HG03103 (cell line): ENCODE results near the gene RABEP1.

Experiments
- ATAC-seq: cut with Tn5 transposase; IDR thresholded peaks from one replicate; pipeline ENCODE4 v1.9.1; 2021; ENCODE audit warnings: low read depth; ENCODE audit not compliant: unreplicated experiment

Gene RABEP1

DNA sequence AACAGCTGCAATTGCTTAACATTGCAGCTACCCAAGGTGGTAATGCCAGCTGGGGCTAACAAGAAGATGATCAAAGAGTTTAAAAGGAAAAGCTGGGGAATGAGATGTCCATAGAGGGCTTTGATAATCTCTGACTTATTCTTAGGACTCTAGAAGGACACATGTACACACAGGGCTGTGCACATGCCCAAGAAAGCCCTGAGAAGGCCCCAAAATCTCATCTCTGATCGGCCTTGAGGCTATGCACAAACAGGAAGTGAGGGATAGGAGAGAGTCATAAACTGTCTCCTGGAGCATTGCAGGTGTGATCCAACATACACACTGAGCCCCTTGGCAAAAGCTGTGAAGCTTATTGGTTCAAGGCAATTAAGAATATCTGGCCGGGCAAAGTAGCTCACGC is 17.2 kb upstream of the RABEP1 start:
- no peak for ATAC-seq

DNA sequence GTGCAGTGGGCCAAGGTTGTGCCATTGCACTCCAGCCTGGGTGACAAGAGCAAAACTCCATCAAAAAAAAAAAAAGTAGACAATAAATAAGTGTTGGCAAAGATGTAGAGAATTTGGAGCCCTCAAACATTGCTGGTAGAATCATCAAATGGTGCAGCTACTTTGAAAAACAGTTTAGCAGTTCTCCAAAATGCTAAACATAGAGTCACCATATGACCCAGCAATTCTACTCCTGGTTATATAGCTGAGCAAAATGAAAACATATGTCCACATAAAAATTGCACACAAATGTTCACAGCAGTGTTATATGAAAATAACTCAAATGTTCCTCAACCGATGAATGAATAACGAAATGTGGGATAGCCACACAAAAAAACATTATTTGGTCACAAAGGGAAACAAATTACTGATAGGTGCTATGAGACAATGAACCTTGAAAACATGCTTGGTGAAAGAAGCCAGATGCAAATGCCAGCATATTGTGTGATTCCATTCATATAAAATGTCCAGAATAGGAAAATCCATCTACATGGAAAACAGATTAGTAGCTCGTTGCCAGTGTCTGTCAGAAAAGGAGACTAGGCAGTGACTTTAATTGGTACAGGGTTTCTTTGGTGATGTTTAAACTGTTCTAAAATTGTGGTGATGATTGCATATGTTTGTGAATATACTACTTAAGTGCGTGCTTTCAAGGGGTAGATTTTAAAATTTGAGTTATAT is 12.7 kb upstream of the RABEP1 start:
- ATAC-seq = no peak

DNA sequence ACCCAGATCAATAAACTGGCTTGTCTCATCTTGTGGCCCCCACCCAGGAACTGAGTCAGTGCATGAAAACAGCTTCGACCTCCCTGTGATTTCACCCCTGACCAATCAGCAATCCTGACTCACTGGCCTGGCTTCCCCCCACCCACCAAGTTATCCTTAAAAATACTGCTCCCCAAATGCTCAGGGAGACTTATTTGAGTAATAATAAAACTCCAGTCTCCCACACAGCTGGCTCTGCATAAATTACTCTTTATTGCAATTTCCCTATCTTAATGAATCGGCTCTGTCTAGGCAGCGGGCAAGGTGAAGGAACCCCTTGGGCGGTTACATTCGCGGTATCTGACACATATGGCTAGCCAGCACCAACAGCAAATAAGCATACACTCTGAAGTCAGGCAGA is 9.8 kb upstream of the RABEP1 start:
- ATAC-seq = no peak

DNA sequence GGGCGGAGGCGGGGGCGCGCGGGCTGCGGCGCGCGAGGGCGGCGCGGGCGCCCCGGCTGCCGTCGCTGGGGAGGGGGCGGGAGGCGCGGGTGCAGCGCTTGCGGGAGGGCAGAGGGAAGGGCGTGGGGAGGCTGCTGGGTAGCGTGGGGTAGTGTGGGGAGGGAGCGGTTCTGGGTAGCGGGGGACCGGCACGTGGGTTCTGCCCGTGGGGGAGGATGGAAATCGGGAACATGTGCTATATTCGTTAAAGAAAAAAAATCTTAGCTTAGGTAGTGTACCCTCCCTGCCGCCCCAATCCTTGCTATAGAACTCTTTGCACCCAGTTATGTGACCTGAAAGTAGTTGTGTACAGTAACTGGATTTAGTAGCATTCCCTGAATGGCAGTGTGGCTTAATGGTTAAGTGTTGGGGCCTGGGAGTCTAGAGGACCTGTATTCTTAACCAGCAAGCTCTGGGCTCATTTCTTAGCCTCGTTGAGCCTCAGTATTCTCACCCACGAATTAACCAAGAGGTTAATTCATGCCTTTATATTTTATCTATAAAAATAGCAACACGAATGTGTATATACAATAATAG is 646 bp downstream of the RABEP1 start:
- ATAC-seq = no peak

DNA sequence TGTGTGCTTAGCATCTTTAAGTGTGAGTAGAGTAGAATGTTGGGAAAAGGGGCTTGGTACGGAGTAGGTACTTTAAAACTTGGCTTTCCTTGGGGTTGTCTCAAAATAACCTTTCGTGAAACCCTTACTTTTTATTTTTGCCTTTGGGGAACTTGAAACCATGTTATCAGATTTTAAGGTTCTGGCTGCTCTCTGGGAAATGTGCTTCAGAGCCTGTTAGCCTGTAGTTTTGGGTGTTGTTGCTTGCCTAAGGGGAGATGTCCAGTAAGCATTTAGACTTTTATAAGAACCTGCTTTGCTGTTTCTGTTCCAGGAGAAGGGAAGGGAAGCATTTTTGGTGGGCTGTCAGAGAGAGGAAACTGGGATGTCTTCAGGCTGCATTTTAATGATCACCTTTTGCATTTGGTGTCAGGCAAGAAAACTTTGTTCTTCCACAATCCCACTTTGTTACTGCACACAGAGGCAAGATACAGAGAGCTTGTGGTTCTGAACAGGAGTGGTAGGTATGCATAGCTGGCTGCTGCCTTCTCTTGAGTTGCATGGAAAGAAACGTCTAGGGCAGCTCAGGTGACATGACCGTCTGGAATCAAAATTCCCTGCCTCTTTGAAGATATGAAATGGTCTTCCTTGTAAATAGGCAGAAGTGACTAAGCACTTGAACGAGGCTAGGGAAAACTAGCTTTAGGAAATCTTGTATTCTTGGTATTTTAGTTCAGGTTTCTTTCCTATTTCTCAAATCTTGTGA is 1.7 kb downstream of the RABEP1 start:
- ATAC-seq = no peak

DNA sequence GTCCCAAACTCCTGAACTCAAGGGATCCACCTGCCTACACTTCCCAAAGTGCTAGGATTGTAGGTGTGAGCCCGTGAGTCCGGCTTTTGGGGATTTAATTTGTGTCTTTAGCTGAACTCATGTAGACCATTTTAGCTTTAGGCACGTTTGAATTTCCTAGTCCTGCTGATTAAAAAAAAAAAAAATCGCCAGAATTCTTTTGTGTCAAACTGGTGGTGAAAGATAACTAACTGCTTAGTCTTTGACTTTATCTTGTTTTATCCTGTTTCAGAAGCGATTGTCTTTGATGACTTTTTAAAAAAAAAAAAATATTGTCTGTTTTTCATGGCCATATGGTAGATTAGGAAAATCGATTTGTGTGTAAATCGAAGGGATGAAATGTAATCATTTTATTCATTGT is 2.6 kb downstream of the RABEP1 start:
- no peak for ATAC-seq

DNA sequence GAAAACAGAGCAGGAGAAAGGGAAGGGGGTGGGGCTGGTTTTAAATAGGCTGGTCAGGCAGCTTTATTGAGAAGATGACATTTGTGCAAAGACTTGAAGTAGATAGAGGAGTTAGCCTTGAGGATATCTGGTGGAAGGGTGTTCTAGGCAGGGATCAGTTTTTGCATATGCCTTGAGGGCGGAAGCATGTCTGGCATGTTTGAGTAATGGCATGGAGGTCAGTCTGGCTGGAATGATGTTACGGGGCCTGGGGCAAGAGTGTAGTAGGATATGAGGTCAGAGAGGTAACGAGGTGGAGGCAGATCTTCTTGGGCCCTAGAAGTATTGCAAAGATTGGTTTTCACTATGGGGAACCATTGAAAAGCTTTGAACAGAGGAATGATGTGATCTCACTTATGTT is 4.8 kb downstream of the RABEP1 start:
- no peak for ATAC-seq

DNA sequence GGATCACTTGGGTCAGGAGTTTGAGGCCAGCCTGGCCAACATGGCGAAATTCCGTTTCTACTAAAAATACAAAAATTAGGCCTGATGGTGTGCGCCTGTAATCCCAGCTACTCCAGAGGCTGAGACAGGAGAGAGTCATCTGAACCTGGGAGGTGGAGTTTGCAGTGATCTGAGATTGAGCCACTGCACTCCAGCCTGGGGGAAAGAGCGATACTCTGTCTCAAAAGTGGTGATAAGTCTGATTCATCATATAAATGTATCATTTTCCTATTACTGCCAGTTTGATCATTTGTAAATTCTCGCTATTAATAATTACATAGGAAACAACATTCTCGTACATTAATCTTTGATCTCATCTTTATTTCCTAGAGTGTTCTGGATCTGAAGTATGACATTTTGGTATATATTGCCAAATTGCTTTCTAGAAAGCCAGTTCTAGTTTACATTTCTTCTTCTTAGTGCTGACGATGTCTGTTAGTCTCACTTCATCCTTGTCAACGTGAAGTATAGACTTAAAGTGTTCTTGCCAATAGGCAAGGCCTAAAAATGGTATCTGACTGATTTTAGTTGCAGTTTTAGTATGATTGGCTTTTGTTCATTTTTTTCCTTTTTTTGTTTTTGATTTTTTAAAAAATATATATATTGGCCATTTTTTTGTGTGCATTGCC is 9.7 kb downstream of the RABEP1 start:
- ATAC-seq = no peak

DNA sequence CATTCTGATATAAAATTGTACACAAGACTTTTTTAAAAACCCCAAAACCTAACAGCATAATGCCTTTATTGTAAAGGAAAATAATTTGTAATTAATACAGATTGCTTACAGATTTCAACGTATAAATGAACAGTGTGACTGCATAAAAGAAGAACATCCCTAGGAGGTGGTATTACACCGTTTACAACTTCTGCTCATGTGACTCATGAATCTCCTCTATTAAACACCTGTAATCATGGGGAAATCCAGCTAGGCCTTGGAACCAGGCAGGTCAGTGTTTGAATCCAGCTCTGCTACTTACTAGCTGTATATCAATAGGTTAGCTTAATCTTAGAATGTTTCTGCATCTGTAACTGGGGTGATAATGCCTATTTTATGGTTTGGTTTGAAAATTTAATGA is 15.2 kb downstream of the RABEP1 start:
- ATAC-seq = no peak

DNA sequence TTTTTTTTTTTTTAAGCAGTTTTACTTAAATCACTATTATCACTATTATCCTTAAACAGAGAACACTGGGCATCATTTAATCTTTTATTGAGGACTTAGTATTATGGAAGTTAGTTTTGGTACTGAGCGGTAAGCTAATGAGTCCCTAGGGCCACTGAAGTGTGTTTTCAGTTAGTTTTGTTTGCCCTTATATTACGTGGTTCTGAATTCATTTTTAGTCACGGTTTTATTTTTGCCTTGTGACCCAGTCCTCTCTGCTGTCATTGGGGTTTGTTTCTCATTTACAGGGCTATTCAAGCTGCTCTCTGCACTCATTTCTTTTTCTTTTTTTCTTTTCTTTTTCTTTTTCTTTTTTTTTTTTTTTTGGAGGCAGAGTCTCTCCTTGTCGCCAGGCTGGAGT is 17.3 kb downstream of the RABEP1 start:
- no peak for ATAC-seq

DNA sequence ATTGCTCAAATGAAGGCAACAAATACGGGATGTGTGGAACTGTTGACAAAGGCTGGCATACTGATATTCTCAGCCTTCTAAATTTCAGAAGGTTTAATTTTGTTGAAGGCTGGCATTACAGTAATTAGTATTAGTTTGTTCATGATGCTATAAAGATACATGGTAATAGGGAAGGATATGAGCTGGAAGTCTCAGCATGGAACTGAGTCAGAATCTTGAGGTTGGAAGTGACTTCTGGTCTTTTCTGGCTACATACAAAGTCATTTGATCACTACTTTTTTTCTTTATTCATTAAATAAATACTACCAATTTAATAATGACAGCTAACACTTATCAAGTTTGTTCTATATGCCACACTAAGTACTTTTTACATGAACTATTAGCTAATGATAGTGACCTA is 22.6 kb downstream of the RABEP1 start:
- ATAC-seq = no peak

DNA sequence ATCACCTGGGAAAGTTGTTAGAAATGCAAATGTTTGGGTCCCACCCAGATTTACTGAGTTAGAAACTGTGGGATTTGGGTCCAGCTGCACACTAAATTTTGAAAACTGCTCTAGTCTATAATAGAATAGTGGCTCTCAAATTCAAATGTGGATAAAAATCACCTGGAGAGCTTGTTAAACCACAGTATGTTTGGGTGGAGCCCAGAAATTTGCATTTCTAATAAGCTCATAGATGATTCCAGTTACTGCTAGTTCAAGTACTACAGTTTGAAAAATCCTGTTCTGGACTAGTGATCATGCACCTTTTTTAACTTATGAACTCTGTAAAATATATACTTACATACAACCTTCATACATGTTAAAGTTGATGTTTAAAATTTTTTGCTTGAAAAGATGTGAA is 27.8 kb downstream of the RABEP1 start:
- no peak for ATAC-seq

DNA sequence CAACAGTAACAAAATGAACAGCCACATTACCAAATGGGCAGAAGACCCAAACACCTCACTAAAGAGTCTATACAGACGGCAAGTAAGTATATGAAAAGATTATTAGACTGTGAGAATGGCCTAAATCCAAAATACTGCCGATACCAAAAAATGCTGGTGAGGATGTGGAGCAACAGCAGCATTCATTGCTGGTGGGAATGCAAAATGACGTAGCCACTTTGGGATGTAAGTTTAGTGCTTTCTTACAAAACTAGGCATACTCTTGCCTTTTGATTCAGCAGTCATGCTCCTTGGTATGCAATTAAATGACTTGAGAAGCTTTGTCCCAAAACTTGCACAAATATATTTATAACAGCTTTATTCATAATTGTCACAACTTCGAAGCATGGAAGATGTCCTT is 43.8 kb downstream of the RABEP1 start:
- no peak for ATAC-seq

DNA sequence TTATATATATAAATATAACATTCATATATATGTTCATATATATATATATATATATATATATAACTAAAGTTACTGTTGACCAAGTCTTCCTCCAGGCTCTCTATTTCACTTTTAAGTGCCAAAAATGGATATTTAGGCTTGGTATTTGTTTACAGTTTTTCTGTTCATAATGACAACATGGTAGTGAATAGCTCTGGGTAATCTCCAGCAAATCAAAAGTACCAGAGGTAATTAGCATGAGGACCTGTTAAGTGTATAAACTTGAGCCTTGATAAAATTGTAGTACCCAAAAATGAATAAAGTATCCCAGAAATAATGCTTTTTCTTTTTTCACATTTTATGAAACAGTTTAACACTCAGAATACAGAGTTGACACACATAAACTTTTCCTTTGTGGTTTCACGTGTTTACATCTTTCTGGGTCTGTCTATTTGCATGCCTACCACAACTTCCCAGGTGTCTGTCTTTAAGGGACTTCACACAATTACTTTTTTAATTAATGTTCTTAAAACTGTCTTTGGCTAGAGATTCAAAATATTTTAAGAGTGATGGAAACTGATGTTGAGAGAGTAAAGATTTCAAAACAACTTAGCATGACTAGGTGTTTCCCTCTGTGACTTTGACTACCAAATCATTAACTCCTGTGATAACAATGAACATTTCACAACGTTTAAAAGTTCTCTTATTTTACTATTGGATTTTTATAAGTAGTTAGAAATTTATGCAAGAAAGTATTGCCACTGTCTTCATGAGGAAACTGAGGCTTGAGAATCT is 47.9 kb downstream of the RABEP1 start:
- ATAC-seq = no peak

DNA sequence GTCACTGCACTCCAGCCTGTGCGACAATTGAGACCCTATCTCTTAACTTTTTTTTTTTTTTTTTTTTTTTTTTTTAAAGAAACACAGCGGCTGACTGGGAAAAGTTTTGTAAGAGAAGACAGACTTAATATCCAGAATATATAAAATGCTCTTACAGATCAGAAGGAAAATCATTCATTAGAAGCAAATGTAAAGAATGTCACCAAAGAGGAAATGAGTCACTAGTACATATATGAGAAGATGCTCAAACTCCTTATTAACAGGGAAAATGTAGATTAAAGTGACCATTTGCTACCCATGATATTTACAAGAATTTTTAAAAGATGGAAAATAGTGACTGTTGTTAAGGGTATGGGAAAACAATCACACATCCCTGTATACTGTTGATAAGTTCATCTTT is 48.9 kb downstream of the RABEP1 start:
- no peak for ATAC-seq

DNA sequence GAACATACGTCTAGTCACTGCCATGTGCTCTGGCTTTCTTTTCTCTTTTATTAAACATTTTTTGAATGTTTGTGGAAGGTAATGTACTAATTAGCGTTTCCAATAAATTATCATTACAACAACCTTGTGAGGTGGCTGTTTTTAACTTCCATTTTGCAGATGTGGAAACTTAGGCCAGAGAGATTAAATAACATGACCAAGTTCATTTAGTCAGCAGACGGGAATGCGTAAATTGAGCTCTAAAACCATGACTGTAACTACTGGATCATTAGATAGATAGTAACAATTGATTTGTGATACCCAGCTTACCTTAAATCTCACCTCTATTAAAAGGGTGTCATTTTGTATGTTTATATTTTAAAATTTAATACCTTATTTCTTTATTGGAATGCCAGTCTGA is 49.4 kb downstream of the RABEP1 start:
- ATAC-seq = no peak

DNA sequence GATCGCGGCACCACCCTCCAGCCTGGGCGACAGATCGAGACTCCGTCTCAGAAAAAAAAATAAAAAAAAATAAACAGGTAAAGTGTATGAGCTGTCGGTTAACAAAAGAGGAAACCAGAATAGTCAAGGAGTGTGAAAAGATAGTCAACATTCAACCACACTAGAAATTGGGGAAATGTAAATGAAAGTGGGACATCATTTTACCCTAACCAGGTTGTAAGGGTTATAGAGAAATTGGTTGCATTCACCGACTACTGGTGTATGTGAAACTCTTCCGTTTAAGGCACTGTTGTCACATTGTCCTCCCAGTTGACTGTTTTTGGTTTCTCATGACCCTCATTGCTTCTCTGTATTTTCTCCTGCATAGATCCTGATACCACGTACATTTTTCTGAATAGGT is 62.8 kb downstream of the RABEP1 start:
- no peak for ATAC-seq

DNA sequence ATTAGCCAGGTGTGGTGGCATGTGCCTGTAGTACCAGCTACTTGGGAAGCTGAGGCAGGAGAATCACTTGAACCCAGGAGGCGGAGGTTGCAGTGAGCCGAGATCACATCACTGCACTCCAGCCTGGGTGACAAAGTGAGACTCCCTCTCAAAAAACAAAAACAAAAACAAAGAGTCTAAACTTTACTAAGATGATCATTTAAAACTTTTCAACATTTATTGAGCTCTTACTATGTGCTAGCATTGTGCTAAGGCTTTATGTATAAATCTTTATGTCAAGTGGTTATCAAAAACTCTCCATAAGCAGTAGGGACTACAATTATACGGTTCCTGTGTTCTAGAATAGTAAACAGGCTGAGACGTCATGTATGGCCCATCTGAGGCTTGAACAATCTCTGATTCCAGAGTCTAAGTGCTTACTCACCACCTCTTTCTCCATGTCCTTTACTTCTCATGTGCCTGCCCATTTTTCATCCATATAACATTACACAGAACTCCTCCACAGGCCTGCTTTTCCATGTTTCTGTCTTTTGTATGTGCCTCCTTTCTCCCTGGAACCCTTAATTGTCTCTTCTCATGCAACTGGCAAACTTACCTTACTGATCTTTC is 70.7 kb downstream of the RABEP1 start:
- ATAC-seq = no peak

DNA sequence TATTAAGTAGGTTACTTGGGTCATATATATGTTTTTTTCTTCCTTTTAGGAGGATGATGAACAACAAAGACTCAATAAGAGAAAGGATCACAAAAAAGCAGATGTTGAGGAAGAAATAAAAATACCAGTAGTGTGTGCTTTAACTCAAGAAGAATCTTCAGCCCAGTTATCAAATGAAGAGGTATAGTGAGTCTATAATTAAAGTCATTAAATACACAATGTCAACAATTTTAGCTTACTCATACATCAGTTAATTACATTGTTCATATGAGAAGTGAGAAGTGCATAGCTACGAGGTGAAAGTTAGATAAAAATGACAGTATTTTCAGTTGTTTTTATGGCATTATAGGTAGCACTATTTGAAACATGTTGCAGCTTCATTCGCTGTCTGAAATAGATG is 72.2 kb downstream of the RABEP1 start:
- ATAC-seq = no peak

DNA sequence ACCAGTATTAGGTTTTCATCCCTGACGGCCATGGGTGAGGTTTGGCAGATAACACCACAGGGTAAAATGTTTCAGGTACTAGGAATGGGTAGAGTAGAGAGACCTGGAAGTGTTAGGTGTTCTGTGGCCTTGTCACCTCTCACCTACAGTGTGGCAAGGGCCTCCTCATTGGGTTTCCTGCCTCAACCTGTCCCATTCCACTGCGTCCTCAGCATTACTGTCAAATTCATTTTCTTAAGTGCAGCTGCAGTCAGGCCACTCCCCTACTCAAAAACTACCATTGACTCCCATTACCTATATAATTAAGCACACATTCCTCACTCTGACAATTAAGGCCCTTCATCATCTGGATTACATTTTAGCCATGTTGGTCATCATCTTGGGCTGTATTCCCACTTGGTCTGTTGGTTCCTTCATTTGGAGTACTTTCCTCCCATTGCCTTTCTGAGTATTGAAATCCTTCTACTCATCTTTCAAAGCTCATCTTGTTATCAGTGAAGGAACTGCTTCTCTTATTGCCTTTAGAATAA is 72.9 kb downstream of the RABEP1 start:
- ATAC-seq = no peak
